Measurements from ENCODE around the gene EBF3. TPM values are rescaled to one million over a fixed set of nuclear protein-coding genes. Genes with fewer than 3 reads are reported as not detected.

The EBF3 gene
- total and polyA plus RNA-seq, 2 donors (not counting 3 experiments of a cell fraction or from before 2014, with no cell fraction given): 0.92 to 2.7 TPM

- Histone ChIP-seq H3K27ac (ENCODE audit: insufficient read depth, low read depth, low read length) (no peak overlapping the region), H3K36me3 (ENCODE audit: control insufficient read depth in 2 of 2, extremely low read depth in 1 of 2, insufficient read depth in 2 of 2, low read length in 2 of 2) (no peaks in the 10 kb centered on the region), H4K20me1 (replicated peaks; ENCODE audit: control insufficient read depth, extremely low read depth, insufficient read depth, low read length) (no peaks in the 10 kb centered on the region), H3K4me2 (ENCODE audit: insufficient read depth, low read length) (no peak overlapping the region), H3K79me2 (ENCODE audit: control insufficient read depth, insufficient read depth, low read length) (no peaks in the 10 kb centered on the region), H2AFZ (ENCODE audit: low read depth, low read length) (no peak overlapping the region), H3K4me3 (replicated peaks in 1 of 3; ENCODE audit: insufficient read depth in 1 of 3, low read depth in 1 of 3, low read length in 3 of 3) (no peak overlapping the region), H3K9me1 (replicated peaks; ENCODE audit: control insufficient read depth, extremely low read depth, insufficient read depth, low read length) (no peaks in the 10 kb centered on the region), H3K9ac (replicated peaks; ENCODE audit: extremely low read depth, insufficient read depth, low read length) (no peak overlapping the region), H3K9me3 (replicated peaks; ENCODE audit: control insufficient read depth, insufficient read depth, low read length) (no peaks in the 10 kb centered on the region), H3K4me1 (ENCODE audit: control insufficient read depth, extremely low read depth, insufficient read depth, low read length) (no peaks in the 10 kb centered on the region), H3K27me3 (ENCODE audit: control insufficient read depth in 2 of 2, insufficient read depth in 2 of 2, low read length in 2 of 2) (peaks cover 21 to 39% of the 10 kb centered on the region in 2 experiments)
- FAIRE-seq (no peak), DNase-seq (ENCODE audit: low read depth, low spot score) (no peak)
- ChIA-PET POLR2A (no interaction called here), CTCF (interaction anchor here (1.1 kb wide), 1 partner anchor 13 kb away, joined by 3 read pairs; no protein-coding TSS in a partner anchor)
- intact Hi-C loops (cut with micrococcal nuclease) (no loop called here), dilution Hi-C loops (cut with MboI; ENCODE audit: extremely low pct_ligation_motif_present, low sequenced_read_pairs) (no loop called here)
- TF ChIP-seq CTCF (IDR thresholded peaks at IDR 0.05; ENCODE audit: extremely low read depth in 1 of 2, insufficient read depth in 1 of 2, low read depth in 1 of 2, low read length in 2 of 2) (no peak), GATA2 (IDR thresholded peaks at IDR 0.05; ENCODE audit: insufficient read depth, insufficient read length, low read depth, low read length) (no peak), JUN (IDR thresholded peaks at IDR 0.05; ENCODE audit: borderline replicate concordance, insufficient read depth, insufficient read length, low read depth) (no peak), FOS (IDR thresholded peaks at IDR 0.05; ENCODE audit: borderline replicate concordance, insufficient read depth, low read length) (no peak), MAX (IDR thresholded peaks at IDR 0.05; ENCODE audit: insufficient read depth, insufficient read length) (no peak), MYC (IDR thresholded peaks at IDR 0.05; ENCODE audit: low read depth, low read length) (no peak), EZH2 (IDR thresholded peaks at IDR 0.05; ENCODE audit: borderline replicate concordance, low read depth, low read length, severe bottlenecking) (no peak), POLR2AphosphoS5 (IDR thresholded peaks at IDR 0.05; ENCODE audit: insufficient read depth, low read depth, low read length) (no peak), POLR2A (IDR thresholded peaks at IDR 0.05; ENCODE audit: low read depth, low read length) (no peak)
- no TSS peak for BruUV-seq (replicated peaks)
Observed at GRCh38 chr10:129955601-129956285, 8.3 kb downstream of the EBF3 start.
